ENCODE results near the gene SGMS1.

GRCh38 chr10:50648089-50648934, 24.6 kb upstream of the SGMS1 start:
- TF ChIP-seq CTCF (IDR thresholded peaks at IDR 0.05) (no peak), EZH2 (IDR thresholded peaks at IDR 0.05; ENCODE audit: borderline replicate concordance, insufficient read depth, low read depth, low read length, poor library complexity, severe bottlenecking) (no peak)
